Calu3 (cell line): Measurements from ENCODE around the gene PVRIG. TPM values are rescaled to one million over a fixed set of nuclear protein-coding genes. Genes with fewer than 3 reads are reported as not detected.
"Not testable (repeated sequence)": the region's sequence is repeated elsewhere in the genome, so short reads cannot be mapped to it uniquely, and the experiment has no call there.

Experiments
- Bru-seq: library from RNA; stranded (reverse); fragments of 400-500 nt; gene quantifications from one replicate; lab custom pipeline; 2021; lab: Mats Ljungman, UMichigan
- BruChase-seq, 2 experiments: library from RNA; stranded (reverse); fragments of 400-500 nt; gene quantifications; one replicate each; lab custom pipeline; 2021; lab: Mats Ljungman, UMichigan
- BruUV-seq: library from RNA; stranded (reverse); fragments of 400-500 nt; replicated peaks from 2 replicates; lab custom pipeline; 2021; lab: Mats Ljungman, UMichigan
- CTCF ChIA-PET: fragments of 300-600 bp; sonication (Branson Sonifier 250); formaldehyde crosslinking; loops from one replicate; lab custom pipeline; 2022; ENCODE audit warnings: antibody characterized with exemption; lab: Charles Lee
- DNase-seq: peaks from one replicate; pipeline ENCODE4 v3.0.0; 2022
- H3K27ac Mint-ChIP-seq: one replicate; pipeline ENCODE4 v1.8.0; 2022; ENCODE audit warnings: mixed read lengths; ENCODE audit not compliant: unreplicated experiment
- H3K27me3 Mint-ChIP-seq: one replicate; pipeline ENCODE4 v1.8.0; 2022; ENCODE audit warnings: mixed read lengths; ENCODE audit not compliant: unreplicated experiment
- H3K36me3 Mint-ChIP-seq: one replicate; pipeline ENCODE4 v1.8.0; 2022; ENCODE audit warnings: mild to moderate bottlenecking, moderate library complexity, mixed read lengths; ENCODE audit not compliant: insufficient read depth, unreplicated experiment
- H3K4me1 Mint-ChIP-seq: one replicate; pipeline ENCODE4 v1.8.0; 2022; ENCODE audit warnings: mild to moderate bottlenecking, low read depth, mixed read lengths; ENCODE audit not compliant: unreplicated experiment
- H3K4me3 Mint-ChIP-seq: one replicate; pipeline ENCODE4 v1.8.0; 2022; ENCODE audit warnings: mild to moderate bottlenecking, low read depth, moderate library complexity, mixed read lengths; ENCODE audit not compliant: unreplicated experiment
- H3K9me3 Mint-ChIP-seq: one replicate; pipeline ENCODE4 v1.8.0; 2022; ENCODE audit warnings: low read depth, mixed read lengths; ENCODE audit not compliant: unreplicated experiment
- intact Hi-C: fragments of 100-400 bp; cut with micrococcal nuclease; formaldehyde crosslinking; loops from one replicate; pipeline ENCODE4 v1.10.0; 2022; ENCODE audit not compliant: unreplicated experiment
- long read RNA-seq: library from polyadenylated mRNA; stranded (forward); transcript quantifications from one replicate; pipeline ENCODE4 v2.0.0, GENCODE V29; 2022
- total RNA-seq: library from RNA; stranded (reverse); gene quantifications from 2 replicates; pipeline ENCODE4 v1.2.3, GENCODE V29; 2022
- TF ChIP-seq, protein P1 (sequence below): fragments of 200-600 bp; IDR thresholded peaks from one replicate; pipeline ENCODE4 v1.8.0; 2022; ENCODE audit warnings: antibody characterized with exemption; ENCODE audit not compliant: unreplicated experiment

PVRIG gene
- total RNA-seq: not detected in 2 replicates
- Bru-seq, nascent RNA: percentile 11 among the genes with signal in this experiment
- BruChase-seq, experiment 1, labeled RNA remaining after a 6-hour chase: not detected
- not detected for BruChase-seq, experiment 2, labeled RNA remaining after a 2-hour chase
- long read RNA-seq: 0 reads

DNA sequence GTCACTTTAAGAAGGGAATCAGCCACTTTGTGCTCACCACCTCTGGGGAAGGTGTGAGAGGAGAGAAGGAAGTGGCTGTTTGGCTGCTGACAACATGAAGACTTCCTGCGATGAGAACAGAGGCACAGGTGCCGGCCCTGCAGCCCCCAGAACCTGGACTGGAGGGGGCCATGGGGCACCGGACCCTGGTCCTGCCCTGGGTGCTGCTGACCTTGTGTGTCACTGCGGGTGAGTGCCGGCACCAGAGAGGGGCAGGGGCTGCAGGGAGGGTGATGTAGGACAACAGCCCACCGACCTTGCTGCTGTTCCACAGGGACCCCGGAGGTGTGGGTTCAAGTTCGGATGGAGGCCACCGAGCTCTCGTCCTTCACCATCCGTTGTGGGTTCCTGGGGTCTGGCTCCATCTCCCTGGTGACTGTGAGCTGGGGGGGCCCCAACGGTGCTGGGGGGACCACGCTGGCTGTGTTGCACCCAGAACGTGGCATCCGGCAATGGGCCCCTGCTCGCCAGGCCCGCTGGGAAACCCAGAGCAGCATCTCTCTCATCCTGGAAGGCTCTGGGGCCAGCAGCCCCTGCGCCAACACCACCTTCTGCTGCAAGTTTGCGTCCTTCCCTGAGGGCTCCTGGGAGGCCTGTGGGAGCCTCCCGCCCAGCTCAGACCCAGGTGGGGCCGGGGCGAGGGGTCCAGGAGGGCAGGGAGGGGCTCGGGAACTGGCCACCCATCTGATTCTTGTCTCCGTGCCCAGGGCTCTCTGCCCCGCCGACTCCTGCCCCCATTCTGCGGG is at the start of gene PVRIG:
Gene PVRIG (plus strand): TSS at position 149 of the 785 bp plus-strand sequence. CDS start 22 bp downstream, at position 171.
- CTCF ChIA-PET, H3K4me1 Mint-ChIP-seq, BruUV-seq, H3K9me3 Mint-ChIP-seq, DNase-seq, H3K27me3 Mint-ChIP-seq, H3K36me3 Mint-ChIP-seq, intact Hi-C loops, H3K4me3 Mint-ChIP-seq, H3K27ac Mint-ChIP-seq: not testable (repeated sequence)

DNA sequence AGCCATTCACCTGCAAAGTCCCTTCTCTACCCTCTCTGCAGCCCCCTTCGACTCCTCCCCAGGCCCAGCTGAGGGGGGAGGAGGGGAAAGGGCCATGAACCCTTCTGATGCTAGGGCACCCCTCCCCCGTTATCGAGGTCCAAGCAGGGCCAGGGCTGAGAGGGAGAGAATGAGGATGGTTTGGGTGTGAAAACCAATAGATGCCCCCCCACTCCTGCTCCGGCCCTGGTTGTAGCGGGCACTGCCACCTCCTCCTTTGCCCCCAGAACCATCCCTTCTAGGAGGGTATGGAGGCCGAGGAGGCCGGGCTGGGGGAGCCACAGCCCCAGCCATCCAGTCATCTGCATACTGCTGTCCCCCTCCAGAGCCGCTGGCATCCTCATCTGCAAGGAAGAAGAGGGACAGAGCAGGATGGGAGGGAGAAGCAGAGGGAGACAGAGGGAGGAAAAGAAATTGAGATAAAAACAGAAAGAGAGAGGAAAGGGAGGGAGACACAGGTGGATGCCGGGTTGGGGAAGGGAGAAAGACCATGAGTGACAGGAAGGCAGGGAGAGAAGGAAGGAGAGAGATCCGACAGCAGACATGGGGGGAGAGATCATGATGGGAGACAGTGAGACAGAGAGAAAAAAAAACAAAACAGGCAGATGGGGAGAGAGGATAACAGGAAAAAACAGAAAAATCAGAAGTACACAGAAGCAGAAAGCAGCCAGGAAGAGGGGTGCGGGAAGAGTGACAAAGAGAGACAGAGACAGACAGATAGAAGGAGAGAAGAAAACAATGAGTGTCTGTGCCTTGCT is 49.5 kb upstream of the PVRIG start:
- peaks cover 13% of the 10 kb centered on the region for H3K36me3 Mint-ChIP-seq
- TF ChIP-seq, protein P1, sequence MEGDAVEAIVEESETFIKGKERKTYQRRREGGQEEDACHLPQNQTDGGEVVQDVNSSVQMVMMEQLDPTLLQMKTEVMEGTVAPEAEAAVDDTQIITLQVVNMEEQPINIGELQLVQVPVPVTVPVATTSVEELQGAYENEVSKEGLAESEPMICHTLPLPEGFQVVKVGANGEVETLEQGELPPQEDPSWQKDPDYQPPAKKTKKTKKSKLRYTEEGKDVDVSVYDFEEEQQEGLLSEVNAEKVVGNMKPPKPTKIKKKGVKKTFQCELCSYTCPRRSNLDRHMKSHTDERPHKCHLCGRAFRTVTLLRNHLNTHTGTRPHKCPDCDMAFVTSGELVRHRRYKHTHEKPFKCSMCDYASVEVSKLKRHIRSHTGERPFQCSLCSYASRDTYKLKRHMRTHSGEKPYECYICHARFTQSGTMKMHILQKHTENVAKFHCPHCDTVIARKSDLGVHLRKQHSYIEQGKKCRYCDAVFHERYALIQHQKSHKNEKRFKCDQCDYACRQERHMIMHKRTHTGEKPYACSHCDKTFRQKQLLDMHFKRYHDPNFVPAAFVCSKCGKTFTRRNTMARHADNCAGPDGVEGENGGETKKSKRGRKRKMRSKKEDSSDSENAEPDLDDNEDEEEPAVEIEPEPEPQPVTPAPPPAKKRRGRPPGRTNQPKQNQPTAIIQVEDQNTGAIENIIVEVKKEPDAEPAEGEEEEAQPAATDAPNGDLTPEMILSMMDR: no peak
- no peak overlapping the region for H3K27ac Mint-ChIP-seq
- intact Hi-C loops: no loop called here
- H3K27me3 Mint-ChIP-seq: peaks cover 77% of the 10 kb centered on the region
- peak overlapping the region; percentile 61 for H3K4me3 Mint-ChIP-seq
- BruUV-seq: no TSS peak
- no peak for DNase-seq
- CTCF ChIA-PET: no interaction called here
- H3K9me3 Mint-ChIP-seq: no peaks in the 10 kb centered on the region
- H3K4me1 Mint-ChIP-seq: peaks cover 27% of the 10 kb centered on the region

DNA sequence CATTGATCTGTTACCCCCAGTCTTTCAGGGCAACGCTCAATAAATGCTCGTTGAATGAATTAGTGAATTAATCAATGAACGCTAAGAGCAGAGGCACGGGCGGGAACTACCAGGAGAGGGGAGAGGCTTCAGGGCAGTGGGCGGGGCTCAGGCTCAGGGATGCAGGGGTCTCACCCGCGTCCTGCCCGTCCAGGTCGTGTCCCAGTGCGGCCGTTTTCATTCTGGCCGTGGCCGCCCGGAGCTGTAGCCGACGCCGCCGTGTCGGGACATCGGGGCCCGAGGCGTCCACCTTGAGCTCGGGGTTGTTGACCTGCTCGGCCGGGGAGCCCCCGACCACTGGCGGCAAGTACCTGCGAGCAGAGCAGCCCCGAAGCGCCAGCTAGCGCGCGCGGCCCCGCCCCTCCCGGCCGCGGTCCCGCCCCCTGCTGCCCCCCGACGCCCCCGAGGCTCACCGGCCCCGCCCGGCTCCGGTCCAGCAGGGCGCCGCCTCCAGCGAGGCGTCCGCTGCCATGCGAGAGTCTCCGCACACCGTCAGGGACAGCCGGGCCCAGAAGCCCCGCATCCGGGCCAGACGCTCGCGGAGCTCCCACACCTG is 48.6 kb upstream of the PVRIG start:
- no TSS peak for BruUV-seq
- DNase-seq: no peak
- TF ChIP-seq, protein P1: no peak
- peaks cover 27% of the 10 kb centered on the region for H3K4me1 Mint-ChIP-seq
- CTCF ChIA-PET: interaction anchor here (0.6 kb wide), 1 partner anchor 160 kb away, joined by 4 read pairs; no protein-coding TSS in a partner anchor
- H3K36me3 Mint-ChIP-seq: peaks cover 13% of the 10 kb centered on the region
- peak overlapping the region; percentile 61 for H3K4me3 Mint-ChIP-seq
- intact Hi-C loops: no loop called here
- no peak overlapping the region for H3K27ac Mint-ChIP-seq
- peaks cover 77% of the 10 kb centered on the region for H3K27me3 Mint-ChIP-seq
- H3K9me3 Mint-ChIP-seq: no peaks in the 10 kb centered on the region

DNA sequence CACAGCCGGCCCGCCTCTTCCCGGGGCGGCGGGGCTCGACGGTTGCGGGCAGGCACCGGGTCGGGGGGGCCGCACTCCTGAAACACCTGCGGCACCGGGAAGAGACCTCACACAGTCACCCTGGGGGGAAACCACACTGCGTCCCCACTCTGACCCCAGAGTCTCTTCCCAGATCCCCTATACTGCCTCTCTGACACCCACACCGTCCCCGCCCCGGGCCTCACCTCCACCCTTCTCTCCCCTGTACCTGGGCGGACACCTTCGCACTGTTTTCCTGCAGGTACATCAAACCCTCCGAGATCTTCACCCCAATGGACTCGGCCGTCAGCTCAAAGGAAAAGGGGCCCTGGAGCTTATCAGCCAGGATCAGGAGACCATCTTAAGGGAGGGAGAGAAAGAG is 47.9 kb upstream of the PVRIG start:
- Mint-ChIP-seq H3K4me1 (peaks cover 32% of the 10 kb centered on the region), H3K4me3 (peak overlapping the region; percentile 35), H3K36me3 (peaks cover 13% of the 10 kb centered on the region), H3K27ac (no peak overlapping the region), H3K27me3 (peaks cover 77% of the 10 kb centered on the region), H3K9me3 (no peaks in the 10 kb centered on the region)
- no peak for DNase-seq
- intact Hi-C loops: no loop called here
- TF ChIP-seq, protein P1: no peak
- no TSS peak for BruUV-seq
- CTCF ChIA-PET: interaction anchor here (0.6 kb wide), 1 partner anchor 159 kb away, joined by 4 read pairs; no protein-coding TSS in a partner anchor
